Measurements from ENCODE around the gene DIP2C.

DIP2C gene

GRCh38 chr10:627032-627992 is 62.2 kb downstream of the DIP2C start:
- DNase-seq (ENCODE audit: insufficient read length), result no peak
- TF ChIP-seq POLR2A (IDR thresholded peaks at IDR 0.05; ENCODE audit: low read depth, low read length) (no peak), TAF1 (IDR thresholded peaks at IDR 0.05; ENCODE audit: borderline replicate concordance, low read depth, low read length) (no peak), POLR2AphosphoS5 (IDR thresholded peaks at IDR 0.05; ENCODE audit: low read depth, low read length) (no peak)
- FAIRE-seq, result no peak

DNA sequence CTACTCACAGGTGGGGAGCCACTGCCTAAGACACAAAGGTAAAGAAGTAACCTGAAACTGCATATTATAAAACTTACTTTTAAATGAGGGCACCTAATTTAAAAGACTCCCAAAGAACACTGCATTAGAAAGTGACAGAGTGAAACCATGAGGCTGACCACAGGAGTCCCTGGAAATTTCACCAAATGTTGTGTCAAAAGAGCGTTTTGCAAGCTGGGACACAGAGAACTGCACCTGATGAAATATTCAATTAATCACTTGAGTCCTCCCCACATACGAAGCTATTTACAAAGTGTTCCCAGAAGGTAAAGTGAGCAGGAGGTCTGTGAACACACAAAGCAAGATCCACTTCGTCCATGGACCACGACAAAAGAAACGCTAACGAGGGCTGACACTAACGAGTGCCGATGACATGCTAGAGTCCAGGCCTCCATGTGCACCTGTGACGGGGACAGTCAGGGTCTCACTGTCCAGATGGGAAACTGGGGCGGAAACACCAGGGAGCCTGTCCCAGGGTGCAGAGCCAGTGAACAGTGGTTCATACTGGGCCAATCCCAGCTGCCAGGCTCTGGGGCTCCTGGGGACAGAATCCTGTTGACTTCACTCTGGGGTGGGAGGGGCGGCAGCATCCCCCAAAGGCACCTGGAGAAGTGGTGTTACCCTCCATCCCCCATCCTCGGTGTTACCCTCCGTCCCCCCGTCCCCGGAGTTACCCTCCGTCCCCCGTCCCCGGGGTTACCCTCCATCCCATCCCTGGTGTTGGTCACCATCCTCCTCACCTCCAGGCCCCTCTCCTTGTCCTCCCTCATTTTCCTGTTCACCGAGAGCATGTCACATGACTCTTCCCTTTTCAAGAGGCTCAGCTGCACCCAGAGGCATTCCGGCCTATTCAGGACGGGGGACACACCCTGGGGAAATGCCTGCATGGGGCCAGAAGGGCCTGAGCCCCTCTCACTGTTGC is 63.4 kb downstream of the DIP2C start:
- no peak for DNase-seq (ENCODE audit: insufficient read length)
- FAIRE-seq, result no peak
- TF ChIP-seq TAF1 (IDR thresholded peaks at IDR 0.05; ENCODE audit: borderline replicate concordance, low read depth, low read length) (no peak), POLR2A (IDR thresholded peaks at IDR 0.05; ENCODE audit: low read depth, low read length) (no peak), POLR2AphosphoS5 (IDR thresholded peaks at IDR 0.05; ENCODE audit: low read depth, low read length) (no peak)

- TF ChIP-seq POLR2A (IDR thresholded peaks at IDR 0.05; ENCODE audit: low read depth, low read length) (no peak), POLR2AphosphoS5 (IDR thresholded peaks at IDR 0.05; ENCODE audit: low read depth, low read length) (no peak), TAF1 (IDR thresholded peaks at IDR 0.05; ENCODE audit: borderline replicate concordance, low read depth, low read length) (no peak)
- FAIRE-seq, result no peak
- no peak for DNase-seq (ENCODE audit: insufficient read length)
Measured at GRCh38 chr10:625333-625696, 64.2 kb downstream of the DIP2C start.

GRCh38 chr10:624605-625332 is 64.7 kb downstream of the DIP2C start:
- FAIRE-seq, result no peak
- TF ChIP-seq POLR2AphosphoS5 (IDR thresholded peaks at IDR 0.05; ENCODE audit: low read depth, low read length), result no peak
- no peak for TF ChIP-seq TAF1 (IDR thresholded peaks at IDR 0.05; ENCODE audit: borderline replicate concordance, low read depth, low read length)
- TF ChIP-seq POLR2A (IDR thresholded peaks at IDR 0.05; ENCODE audit: low read depth, low read length), result no peak
- DNase-seq (ENCODE audit: insufficient read length), result no peak

DNA sequence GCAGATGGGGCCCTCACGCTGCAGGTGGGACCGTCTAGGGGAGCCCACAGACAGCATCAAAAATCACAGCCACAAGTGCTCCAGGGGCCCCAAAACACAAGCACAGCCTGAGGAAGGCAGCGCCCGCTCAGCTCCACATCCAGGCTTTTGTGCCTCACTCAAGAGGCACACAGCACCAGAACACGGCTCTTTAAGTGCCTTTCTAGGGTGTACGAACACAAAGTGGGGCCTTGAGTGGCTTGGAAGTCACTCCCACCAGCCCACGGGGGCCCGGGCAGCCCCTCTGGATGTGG is 65.2 kb downstream of the DIP2C start:
- FAIRE-seq, result no peak
- TF ChIP-seq POLR2AphosphoS5 (IDR thresholded peaks at IDR 0.05; ENCODE audit: low read depth, low read length) (no peak), TAF1 (IDR thresholded peaks at IDR 0.05; ENCODE audit: borderline replicate concordance, low read depth, low read length) (no peak), POLR2A (IDR thresholded peaks at IDR 0.05; ENCODE audit: low read depth, low read length) (no peak)

GRCh38 chr10:623477-624311 is 65.8 kb downstream of the DIP2C start:
- no peak for FAIRE-seq
- DNase-seq (ENCODE audit: insufficient read length), result no peak
- TF ChIP-seq POLR2AphosphoS5 (IDR thresholded peaks at IDR 0.05; ENCODE audit: low read depth, low read length) (no peak), POLR2A (IDR thresholded peaks at IDR 0.05; ENCODE audit: low read depth, low read length) (no peak), TAF1 (IDR thresholded peaks at IDR 0.05; ENCODE audit: borderline replicate concordance, low read depth, low read length) (no peak)

More for the DNA sequence above, 65.2 kb downstream of the DIP2C start:
- no peak for DNase-seq (ENCODE audit: insufficient read length)

GRCh38 chr10:623014-623413 is 66.5 kb downstream of the DIP2C start:
- DNase-seq (ENCODE audit: insufficient read length) (no peak), FAIRE-seq (no peak)
- no peak for TF ChIP-seq TAF1 (IDR thresholded peaks at IDR 0.05; ENCODE audit: borderline replicate concordance, low read depth, low read length)
- no peak for TF ChIP-seq POLR2A (IDR thresholded peaks at IDR 0.05; ENCODE audit: low read depth, low read length)
- TF ChIP-seq POLR2AphosphoS5 (IDR thresholded peaks at IDR 0.05; ENCODE audit: low read depth, low read length), result no peak

DNA sequence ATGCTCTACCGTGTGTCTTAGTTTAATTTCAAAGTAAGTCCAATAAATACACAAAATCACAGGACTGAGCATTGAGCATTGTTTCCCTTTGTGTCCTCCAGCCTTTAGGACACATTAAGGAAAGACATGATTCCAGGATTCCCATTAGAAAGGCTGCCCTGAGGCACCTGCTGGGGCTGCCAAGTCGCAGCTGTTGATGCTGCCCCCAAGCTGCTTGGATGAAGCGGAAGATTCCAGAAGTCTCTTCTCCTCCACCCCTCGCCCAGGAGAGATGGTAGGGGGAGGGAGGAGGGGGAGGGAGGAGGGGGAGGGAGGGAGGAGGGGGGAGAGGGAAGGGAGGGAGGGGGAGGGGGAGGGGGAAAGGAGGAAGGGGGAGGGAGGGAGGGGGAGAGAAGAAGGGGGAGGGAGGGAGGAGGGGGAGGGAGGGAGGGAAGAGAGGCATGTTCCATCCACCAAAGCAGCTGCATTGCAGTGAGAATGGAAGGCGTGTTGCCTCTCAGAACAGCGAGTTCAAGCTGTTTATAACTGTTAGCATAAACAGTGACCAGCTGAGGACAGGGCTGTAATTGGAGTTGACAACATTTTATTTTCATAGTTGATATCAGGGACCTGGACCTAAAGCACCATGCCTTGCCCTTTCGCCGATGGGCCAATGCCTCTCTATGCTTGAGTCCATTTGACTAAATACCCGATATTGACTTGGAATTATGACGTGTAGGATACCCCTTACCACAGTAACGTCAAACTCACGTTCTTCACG is 67.3 kb downstream of the DIP2C start:
- DNase-seq (ENCODE audit: insufficient read length), result no peak
- TF ChIP-seq POLR2A (IDR thresholded peaks at IDR 0.05; ENCODE audit: low read depth, low read length), result no peak
- TF ChIP-seq TAF1 (IDR thresholded peaks at IDR 0.05; ENCODE audit: borderline replicate concordance, low read depth, low read length), result no peak
- no peak for TF ChIP-seq POLR2AphosphoS5 (IDR thresholded peaks at IDR 0.05; ENCODE audit: low read depth, low read length)
- FAIRE-seq, result no peak

DNA sequence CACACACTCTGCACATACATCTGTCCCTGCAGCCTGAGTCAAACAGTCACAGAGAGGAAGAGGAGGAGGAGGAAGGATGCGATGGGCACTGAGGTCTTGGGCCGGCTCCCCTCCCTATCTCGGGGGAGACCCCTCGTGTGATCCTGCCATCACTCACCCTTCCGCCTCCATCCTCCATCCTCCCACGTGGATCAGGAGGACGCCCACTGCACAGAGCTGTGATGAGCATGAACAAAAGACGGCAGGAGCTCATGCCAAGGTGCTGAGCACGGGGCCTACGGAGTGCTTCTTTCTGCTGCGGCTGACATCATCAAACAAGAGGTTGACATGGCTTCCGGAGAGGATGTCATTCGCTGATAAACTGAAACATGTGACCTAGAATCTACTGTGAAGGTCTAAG is 68.0 kb downstream of the DIP2C start:
- no peak for TF ChIP-seq POLR2AphosphoS5 (IDR thresholded peaks at IDR 0.05; ENCODE audit: low read depth, low read length)
- TF ChIP-seq POLR2A (IDR thresholded peaks at IDR 0.05; ENCODE audit: low read depth, low read length), result no peak
- no peak for TF ChIP-seq TAF1 (IDR thresholded peaks at IDR 0.05; ENCODE audit: borderline replicate concordance, low read depth, low read length)
- no peak for DNase-seq (ENCODE audit: insufficient read length)
- no peak for FAIRE-seq

- FAIRE-seq, result no peak
- TF ChIP-seq TAF1 (IDR thresholded peaks at IDR 0.05; ENCODE audit: borderline replicate concordance, low read depth, low read length), result no peak
- no peak for TF ChIP-seq POLR2A (IDR thresholded peaks at IDR 0.05; ENCODE audit: low read depth, low read length)
- no peak for TF ChIP-seq POLR2AphosphoS5 (IDR thresholded peaks at IDR 0.05; ENCODE audit: low read depth, low read length)
Measured at GRCh38 chr10:620971-621370, 68.5 kb downstream of the DIP2C start.

More at GRCh38 chr10:620971-621370, 68.5 kb downstream of the DIP2C start:
- no peak for DNase-seq (ENCODE audit: insufficient read length)

Data from GM12892 (cell line).